Measurements from ENCODE around the gene ST6GALNAC3.

DNA sequence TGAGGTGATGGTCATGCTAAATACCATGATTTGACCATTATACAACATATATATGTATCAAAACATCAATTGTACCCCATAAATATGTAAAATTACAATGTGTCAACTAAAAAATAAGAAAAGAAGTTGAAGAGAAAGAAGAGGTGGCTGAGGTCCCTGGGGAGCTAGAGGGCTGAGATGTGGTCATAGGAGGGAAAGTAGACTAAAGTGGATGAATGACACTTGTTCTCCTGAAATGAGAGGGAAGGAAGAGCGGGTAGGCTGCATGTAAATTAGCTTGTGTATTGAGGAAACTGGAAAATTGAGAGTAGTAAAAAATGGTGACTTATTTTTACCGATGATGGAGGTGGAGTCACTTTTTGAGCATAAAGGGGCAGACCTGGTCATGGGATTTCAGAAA is 117.0 kb downstream of the ST6GALNAC3 start:
- TF ChIP-seq TAF1 (IDR thresholded peaks at IDR 0.05; ENCODE audit: borderline replicate concordance, low read depth, low read length) (no peak), POLR2A (IDR thresholded peaks at IDR 0.05; ENCODE audit: low read depth, low read length) (no peak)
